PC-3 (cell line): Measurements from ENCODE around the gene SNRNP200. TPM values are rescaled to one million over a fixed set of nuclear protein-coding genes. Genes with fewer than 3 reads are reported as not detected.

Experiments used
- ATAC-seq: fragments of 200-7000 bp; cut with Tn5 transposase; 2 replicates; pipeline ENCODE4 v1.9.1; 2020; ENCODE audit warnings: mild to moderate bottlenecking, moderate library complexity
- BruUV-seq: library from RNA; stranded (reverse); fragments of 400-500 nt; replicated peaks from 2 replicates; lab custom pipeline; 2021; lab: Mats Ljungman, UMichigan
- CTCF ChIA-PET: fragments of 300-600 bp; sonication (Branson Sonifier 250); formaldehyde crosslinking; loops from one replicate; lab custom pipeline; 2022; ENCODE audit warnings: antibody characterized with exemption; lab: Charles Lee
- POLR2A ChIA-PET: fragments of 300-600 bp; sonication (Branson Sonifier 250); formaldehyde crosslinking; loops from one replicate; lab custom pipeline; 2022; ENCODE audit warnings: antibody characterized with exemption; ENCODE audit not compliant: unreplicated experiment; lab: Charles Lee
- DNase-seq: peaks from one replicate; pipeline ENCODE4 v3.0.0-alpha.2; 2015
- H2AFZ ChIP-seq: fragments of 300-600 bp; sonication (generic); 2 replicates; pipeline ENCODE4 v1.6.0; 2016; ENCODE audit warnings: antibody characterized with exemption, low read length
- H3F3A ChIP-seq: fragments of 300-600 bp; sonication (generic); one replicate; pipeline ENCODE4 v1.6.0; 2017; ENCODE audit warnings: antibody characterized with exemption, low read length, control low read depth, mild to moderate bottlenecking; ENCODE audit not compliant: unreplicated experiment
- H3K27ac ChIP-seq: fragments of 300-600 bp; sonication (generic); 2 replicates; pipeline ENCODE4 v1.5.1; 2016; ENCODE audit warnings: mild to moderate bottlenecking, low read length
- H3K27me3 ChIP-seq: fragments of 300-600 bp; sonication (generic); 2 replicates; pipeline ENCODE4 v1.6.1; 2016; ENCODE audit warnings: low read length, mixed read lengths
- H3K36me3 ChIP-seq: fragments of 300-600 bp; sonication (generic); 2 replicates; pipeline ENCODE4 v1.6.1; 2016; ENCODE audit warnings: low read depth, mixed run types, low read length, mixed read lengths
- H3K4me1 ChIP-seq: fragments of 300-600 bp; sonication (generic); 2 replicates; pipeline ENCODE4 v1.5.1; 2016; ENCODE audit warnings: low read length; ENCODE audit not compliant: insufficient read depth
- H3K4me2 ChIP-seq: fragments of 300-600 bp; sonication (generic); 2 replicates; pipeline ENCODE4 v1.6.0; 2016; ENCODE audit warnings: low read length
- H3K4me3 ChIP-seq: fragments of 300-600 bp; sonication (generic); 2 replicates; pipeline ENCODE4 v1.5.1; 2016; ENCODE audit warnings: mild to moderate bottlenecking, low read length, mixed read lengths
- H3K79me2 ChIP-seq: fragments of 300-600 bp; sonication (generic); 2 replicates; pipeline ENCODE4 v1.6.1; 2017; ENCODE audit warnings: low read length, mixed read lengths
- H3K9ac ChIP-seq: fragments of 300-600 bp; sonication (generic); 2 replicates; pipeline ENCODE4 v1.6.0; 2016; ENCODE audit warnings: mild to moderate bottlenecking, low read length
- H3K9me2 ChIP-seq: fragments of 300-600 bp; sonication (generic); replicated peaks from 2 replicates; pipeline ENCODE4 v1.6.1; 2016; ENCODE audit warnings: mixed run types, low read length, mixed read lengths
- H3K9me3 ChIP-seq: fragments of 300-600 bp; sonication (generic); 2 replicates; pipeline ENCODE4 v1.6.1; 2016; ENCODE audit warnings: low read length, mixed read lengths
- H4K20me1 ChIP-seq: fragments of 300-600 bp; sonication (generic); 2 replicates; pipeline ENCODE4 v1.6.1; 2016; ENCODE audit warnings: low read length, mixed read lengths
- EZH2 ChIP-seq: fragments of 300-600 bp; sonication (generic); IDR thresholded peaks from one replicate; pipeline ENCODE4 v1.6.1; 2017; ENCODE audit warnings: antibody characterized with exemption, mild to moderate bottlenecking, low read length; ENCODE audit not compliant: unreplicated experiment
- EZH2phosphoT487 ChIP-seq: fragments of 300-600 bp; sonication (generic); IDR thresholded peaks from 2 replicates; pipeline ENCODE4 v1.6.1; 2018; ENCODE audit warnings: mild to moderate bottlenecking, antibody characterized with exemption, low read length, borderline replicate concordance
- intact Hi-C: fragments of 100-400 bp; cut with micrococcal nuclease; formaldehyde crosslinking; loops from 2 replicates; pipeline ENCODE4 v1.9.0; 2023
- total RNA-seq: library from RNA; depleted of rRNA; stranded (reverse); fragments of >200 nt; gene quantifications from 2 replicates; pipeline ENCODE4 v1.2.3, GENCODE V29; 2014
- TF ChIP-seq, protein P1 (sequence below): fragments of 300-600 bp; sonication (generic); conservative IDR thresholded peaks from 2 replicates; pipeline ENCODE4 v1.5.1; 2017; ENCODE audit warnings: antibody characterized with exemption, low read depth, mild to moderate bottlenecking, low read length

Gene SNRNP200
- total RNA-seq, 1 experiment from 2014 or later = 77.8 TPM

DNA sequence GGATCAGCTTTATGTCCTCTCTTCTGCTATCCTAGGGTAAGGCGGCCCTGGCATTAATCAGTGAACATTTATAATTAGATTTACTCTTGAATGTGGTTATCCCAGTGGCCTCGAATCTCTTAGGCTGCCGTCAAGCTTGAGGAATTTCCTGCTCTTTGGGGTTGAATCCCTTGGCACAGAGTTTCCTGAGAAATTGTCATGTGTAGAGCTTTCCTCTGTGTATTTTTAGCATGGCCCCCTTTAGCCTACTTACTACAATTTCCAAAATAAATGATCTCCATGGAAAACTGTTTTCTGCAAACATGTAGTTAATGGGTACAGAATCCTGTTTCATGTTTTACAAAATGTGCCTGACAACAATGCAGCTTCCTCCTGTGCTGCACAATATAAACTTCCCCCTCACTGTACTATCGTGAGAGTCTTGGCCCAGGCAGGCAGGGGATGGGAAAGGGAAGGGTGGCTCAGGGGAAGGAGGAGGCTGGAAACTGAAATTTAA, 48.3 kb upstream of the SNRNP200 start:
- Histone ChIP-seq H2AFZ (no peak overlapping the region), H3K79me2 (no peaks in the 10 kb centered on the region), H3K4me2 (no peak overlapping the region), H3K36me3 (peaks cover 69% of the 10 kb centered on the region), H3K4me1 (no peaks in the 10 kb centered on the region), H3K27ac (no peak overlapping the region), H3K9me2 (no peaks in the 10 kb centered on the region), H3F3A (no peaks in the 10 kb centered on the region), H3K4me3 (no peak overlapping the region), H3K27me3 (no peaks in the 10 kb centered on the region), H4K20me1 (no peaks in the 10 kb centered on the region; the same call in 1 of the 2 replicates), H3K9ac (no peak overlapping the region), H3K9me3 (no peaks in the 10 kb centered on the region)
- CTCF ChIA-PET = no interaction called here
- no peak for ATAC-seq
- intact Hi-C loops = no loop called here
- POLR2A ChIA-PET = no interaction called here
- no peak for TF ChIP-seq EZH2phosphoT487
- no peak for TF ChIP-seq EZH2
- TF ChIP-seq, protein P1, sequence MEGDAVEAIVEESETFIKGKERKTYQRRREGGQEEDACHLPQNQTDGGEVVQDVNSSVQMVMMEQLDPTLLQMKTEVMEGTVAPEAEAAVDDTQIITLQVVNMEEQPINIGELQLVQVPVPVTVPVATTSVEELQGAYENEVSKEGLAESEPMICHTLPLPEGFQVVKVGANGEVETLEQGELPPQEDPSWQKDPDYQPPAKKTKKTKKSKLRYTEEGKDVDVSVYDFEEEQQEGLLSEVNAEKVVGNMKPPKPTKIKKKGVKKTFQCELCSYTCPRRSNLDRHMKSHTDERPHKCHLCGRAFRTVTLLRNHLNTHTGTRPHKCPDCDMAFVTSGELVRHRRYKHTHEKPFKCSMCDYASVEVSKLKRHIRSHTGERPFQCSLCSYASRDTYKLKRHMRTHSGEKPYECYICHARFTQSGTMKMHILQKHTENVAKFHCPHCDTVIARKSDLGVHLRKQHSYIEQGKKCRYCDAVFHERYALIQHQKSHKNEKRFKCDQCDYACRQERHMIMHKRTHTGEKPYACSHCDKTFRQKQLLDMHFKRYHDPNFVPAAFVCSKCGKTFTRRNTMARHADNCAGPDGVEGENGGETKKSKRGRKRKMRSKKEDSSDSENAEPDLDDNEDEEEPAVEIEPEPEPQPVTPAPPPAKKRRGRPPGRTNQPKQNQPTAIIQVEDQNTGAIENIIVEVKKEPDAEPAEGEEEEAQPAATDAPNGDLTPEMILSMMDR = no peak
- no TSS peak for BruUV-seq
- DNase-seq = no peak

DNA sequence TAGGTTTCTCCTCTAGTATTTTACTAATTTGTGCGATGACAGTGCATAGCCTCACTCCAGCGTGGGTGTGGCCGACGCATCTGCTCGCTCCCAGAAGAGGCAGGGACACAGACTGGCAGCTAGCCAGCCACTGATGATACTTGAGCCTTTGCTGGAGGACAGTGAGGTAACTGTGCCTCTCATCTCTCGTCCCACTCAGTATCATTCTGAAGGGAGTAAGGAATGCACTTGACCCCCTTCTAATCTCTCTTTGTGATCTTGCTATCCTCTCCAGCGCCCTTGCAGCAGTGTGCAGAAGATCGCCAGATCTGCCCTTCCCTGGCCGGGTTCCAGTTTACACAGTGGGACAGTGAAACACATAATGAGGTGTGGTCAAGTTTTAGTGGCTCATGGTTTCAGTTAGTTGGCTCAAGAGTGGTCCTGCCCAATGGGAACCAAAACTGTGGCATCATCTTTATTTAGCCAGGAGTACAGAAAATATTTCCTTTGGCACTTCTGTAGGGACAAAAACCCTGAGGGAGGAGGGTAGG, 47.8 kb upstream of the SNRNP200 start:
- H3K79me2 ChIP-seq = no peaks in the 10 kb centered on the region
- H4K20me1 ChIP-seq = no peaks in the 10 kb centered on the region; the same call in 1 of the 2 replicates
- no peak overlapping the region for H3K27ac ChIP-seq
- no peaks in the 10 kb centered on the region for H3K9me3 ChIP-seq
- intact Hi-C loops = no loop called here
- CTCF ChIA-PET = no interaction called here
- no peaks in the 10 kb centered on the region for H3K9me2 ChIP-seq
- H3K4me1 ChIP-seq = no peaks in the 10 kb centered on the region
- no TSS peak for BruUV-seq
- POLR2A ChIA-PET = no interaction called here
- H3K27me3 ChIP-seq = no peaks in the 10 kb centered on the region
- no peak overlapping the region for H3K4me2 ChIP-seq
- no peaks in the 10 kb centered on the region for H3F3A ChIP-seq
- H3K36me3 ChIP-seq = peaks cover 68% of the 10 kb centered on the region
- H2AFZ ChIP-seq = no peak overlapping the region
- no peak overlapping the region for H3K4me3 ChIP-seq
- TF ChIP-seq, protein P1 = no peak
- no peak for TF ChIP-seq EZH2
- no peak for TF ChIP-seq EZH2phosphoT487
- no peak overlapping the region for H3K9ac ChIP-seq
- DNase-seq (no peak), ATAC-seq (no peak)

DNA sequence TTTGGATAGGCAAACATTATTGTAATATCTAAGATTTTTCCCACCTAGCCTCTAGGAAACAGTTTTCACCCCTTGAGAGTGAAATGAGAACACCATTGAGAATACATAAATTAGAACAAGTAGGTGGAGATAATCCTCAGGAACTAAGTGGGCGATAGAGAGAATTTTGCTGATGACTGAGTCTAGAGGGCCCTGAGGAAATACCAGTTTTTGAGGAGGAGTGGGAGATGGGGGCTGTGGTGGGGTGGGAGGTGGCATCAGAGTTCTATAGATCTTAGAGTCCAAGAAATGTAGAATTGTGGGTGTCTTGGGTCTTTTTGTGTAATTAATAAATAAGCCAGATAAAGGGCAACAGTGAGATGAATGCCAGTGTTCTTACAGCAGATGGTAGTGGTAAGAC, 42.0 kb upstream of the SNRNP200 start:
- Histone ChIP-seq H3K79me2 (peaks cover 16% of the 10 kb centered on the region), H3K9me2 (no peaks in the 10 kb centered on the region), H3K4me1 (peaks cover 2% of the 10 kb centered on the region), H3K4me3 (no peak overlapping the region), H3K27me3 (no peaks in the 10 kb centered on the region), H3K9me3 (no peaks in the 10 kb centered on the region), H3K36me3 (peaks cover 68% of the 10 kb centered on the region), H3K27ac (no peak overlapping the region), H2AFZ (no peak overlapping the region), H3F3A (no peaks in the 10 kb centered on the region), H3K9ac (no peak overlapping the region), H4K20me1 (no peaks in the 10 kb centered on the region), H3K4me2 (no peak overlapping the region)
- ChIA-PET POLR2A (no interaction called here), CTCF (no interaction called here)
- TF ChIP-seq EZH2phosphoT487 (no peak), EZH2 (no peak)
- TF ChIP-seq, protein P1 = no peak
- DNase-seq (no peak), ATAC-seq (no peak)
- intact Hi-C loops = no loop called here
- no TSS peak for BruUV-seq
